Suprapubic skin (tissue), 3 donors: ENCODE data around the gene NOD1.

Experiments
- CTCF ChIP-seq, 2 donors: fragments of 200-600 bp in 1 of 2; fragments of 450-650 bp in 1 of 2; sonication (generic) in 1 of 2; IDR thresholded peaks; one replicate each; pipeline ENCODE4 v1.5.1; 2016 to 2019; ENCODE audit warnings: antibody characterized with exemption in 2 of 2, mild to moderate bottlenecking in 1 of 2, moderate library complexity in 1 of 2
- POLR2A ChIP-seq, 2 donors: fragments of 450-650 bp; IDR thresholded peaks; one replicate each; pipeline ENCODE4 v1.6.1; 2017; ENCODE audit warnings: antibody characterized with exemption in 2 of 2, mild to moderate bottlenecking in 2 of 2, moderate library complexity in 2 of 2

GRCh38 chr7:30465811-30466180 lies 12.8 kb downstream of the NOD1 start:
- no peak for TF ChIP-seq CTCF (IDR thresholded peaks at IDR 0.05)
- TF ChIP-seq POLR2A (IDR thresholded peaks at IDR 0.05): no peak
